ENCODE results near the gene TATDN2.
A peak's percentile ranks its signal among the peaks of the same experiment; 100 is the strongest.

The TATDN2 gene

DNA sequence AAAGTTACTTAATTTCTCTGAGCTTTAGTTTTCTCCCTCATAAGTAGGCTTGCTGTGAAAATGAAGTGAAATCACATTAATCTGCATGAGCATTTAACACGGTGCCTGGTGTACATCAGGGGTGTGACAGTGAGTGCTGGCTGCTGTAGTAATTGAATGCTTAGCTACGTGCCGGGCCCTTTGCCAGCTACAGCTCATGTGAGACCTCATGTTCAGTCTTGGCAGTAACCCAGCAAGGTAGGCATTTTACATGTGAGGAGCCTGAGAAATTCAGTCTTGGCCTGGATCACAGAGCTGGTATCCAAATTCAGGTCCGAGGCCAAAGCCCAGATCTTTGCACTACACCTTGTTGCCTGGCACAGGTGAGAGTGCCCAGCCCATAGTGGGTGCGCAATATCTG lies 35.4 kb downstream of the TATDN2 start:
- peak overlapping the region; percentile 96 for H3K4me2 ChIP-seq
- peaks cover 67% of the 10 kb centered on the region for H3K4me1 ChIP-seq (ENCODE audit: low read depth, poor library complexity, severe bottlenecking)
- TF ChIP-seq CTCF (conservative IDR thresholded peaks at IDR 0.05; ENCODE audit: low read depth, low read length), result no peak
- peak overlapping the region; percentile 83 for H3K9ac ChIP-seq
- H2AFZ ChIP-seq (ENCODE audit: low read depth), result peak overlapping the region; percentile 14; the same call in 1 of the 2 replicates
- H3K4me3 ChIP-seq (IDR thresholded peaks at IDR 0.05; ENCODE audit: insufficient read depth, low read depth, low read length), result peak overlapping the region; percentile 0
- no peaks in the 10 kb centered on the region for H4K20me1 ChIP-seq (ENCODE audit: insufficient read depth)
- H3K36me3 ChIP-seq (ENCODE audit: insufficient read depth), result no peaks in the 10 kb centered on the region
- H3K27me3 ChIP-seq (ENCODE audit: insufficient read depth, low read depth), result no peaks in the 10 kb centered on the region
- H3K27ac ChIP-seq, result peak overlapping the region; percentile 100
- no peaks in the 10 kb centered on the region for H3K79me2 ChIP-seq (ENCODE audit: insufficient read depth, low read depth)

GRCh38 chr3:10284496-10284895 lies 36.2 kb downstream of the TATDN2 start:
- peak overlapping the region; percentile 5 for H3K4me3 ChIP-seq (IDR thresholded peaks at IDR 0.05; ENCODE audit: insufficient read depth, low read depth, low read length)
- no peaks in the 10 kb centered on the region for H4K20me1 ChIP-seq (ENCODE audit: insufficient read depth)
- H2AFZ ChIP-seq (ENCODE audit: low read depth), result peak overlapping the region; percentile 5; the same call in 1 of the 2 replicates
- no peak for TF ChIP-seq CTCF (conservative IDR thresholded peaks at IDR 0.05; ENCODE audit: low read depth, low read length)
- H3K36me3 ChIP-seq (ENCODE audit: insufficient read depth), result no peaks in the 10 kb centered on the region
- no peaks in the 10 kb centered on the region for H3K27me3 ChIP-seq (ENCODE audit: insufficient read depth, low read depth)
- peaks cover 67% of the 10 kb centered on the region for H3K4me1 ChIP-seq (ENCODE audit: low read depth, poor library complexity, severe bottlenecking)
- peak overlapping the region; percentile 83 for H3K9ac ChIP-seq
- H3K4me2 ChIP-seq, result peak overlapping the region; percentile 96
- no peaks in the 10 kb centered on the region for H3K79me2 ChIP-seq (ENCODE audit: insufficient read depth, low read depth)
- peak overlapping the region; percentile 100 for H3K27ac ChIP-seq

DNA sequence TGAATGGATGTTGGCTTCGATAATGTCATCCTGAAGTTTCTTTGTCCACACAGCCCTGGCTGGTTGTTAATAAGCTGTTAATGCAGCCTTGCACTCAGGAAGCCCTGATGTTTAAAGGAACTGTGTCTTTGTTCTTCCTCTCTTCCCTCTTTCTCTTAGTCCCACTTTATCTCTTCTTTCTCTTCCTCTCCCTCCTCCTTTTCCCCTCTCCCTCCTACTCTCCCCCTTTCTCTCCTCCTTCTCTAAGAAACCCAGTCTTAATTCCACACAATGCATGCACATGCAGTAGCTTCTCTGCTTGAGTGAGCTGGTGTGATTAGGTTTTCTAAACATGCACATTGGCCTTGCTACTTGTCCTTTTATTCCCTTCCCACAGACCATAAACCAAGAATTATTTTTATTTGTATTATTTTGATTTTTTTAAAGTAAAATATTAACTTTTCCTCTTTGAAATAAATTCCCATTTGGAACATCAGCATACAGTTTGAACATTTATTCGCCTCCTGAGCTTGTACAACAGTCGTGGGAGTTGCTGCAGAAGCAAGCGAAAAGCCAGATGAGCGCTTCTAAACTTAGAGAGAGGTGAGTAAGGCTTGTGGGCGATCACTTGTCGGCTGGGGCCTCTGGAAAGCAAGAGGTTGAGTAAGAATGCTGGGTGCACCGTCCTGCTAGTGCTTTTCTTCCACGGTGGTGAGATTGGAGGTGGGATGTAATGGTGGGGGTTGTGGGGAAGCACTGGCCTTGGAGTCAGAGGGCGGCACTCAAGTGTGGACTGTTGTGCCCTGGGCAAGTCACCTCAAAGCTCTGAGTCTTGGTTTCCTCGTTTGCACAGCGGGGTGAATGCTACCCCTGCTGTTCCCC lies 37.2 kb downstream of the TATDN2 start:
- Histone ChIP-seq H3K27me3 (ENCODE audit: insufficient read depth, low read depth) (no peaks in the 10 kb centered on the region), H3K27ac (peak overlapping the region; percentile 100), H3K79me2 (ENCODE audit: insufficient read depth, low read depth) (no peaks in the 10 kb centered on the region), H3K4me1 (ENCODE audit: low read depth, poor library complexity, severe bottlenecking) (peaks cover 65% of the 10 kb centered on the region), H2AFZ (ENCODE audit: low read depth) (peak overlapping the region; percentile 5; the same call in 1 of the 2 replicates), H3K4me2 (peak overlapping the region; percentile 96), H4K20me1 (ENCODE audit: insufficient read depth) (no peaks in the 10 kb centered on the region), H3K9ac (peak overlapping the region; percentile 83), H3K36me3 (ENCODE audit: insufficient read depth) (no peaks in the 10 kb centered on the region), H3K4me3 (IDR thresholded peaks at IDR 0.05; ENCODE audit: insufficient read depth, low read depth, low read length) (peak overlapping the region; percentile 5)
- no peak for TF ChIP-seq CTCF (conservative IDR thresholded peaks at IDR 0.05; ENCODE audit: low read depth, low read length)

DNA sequence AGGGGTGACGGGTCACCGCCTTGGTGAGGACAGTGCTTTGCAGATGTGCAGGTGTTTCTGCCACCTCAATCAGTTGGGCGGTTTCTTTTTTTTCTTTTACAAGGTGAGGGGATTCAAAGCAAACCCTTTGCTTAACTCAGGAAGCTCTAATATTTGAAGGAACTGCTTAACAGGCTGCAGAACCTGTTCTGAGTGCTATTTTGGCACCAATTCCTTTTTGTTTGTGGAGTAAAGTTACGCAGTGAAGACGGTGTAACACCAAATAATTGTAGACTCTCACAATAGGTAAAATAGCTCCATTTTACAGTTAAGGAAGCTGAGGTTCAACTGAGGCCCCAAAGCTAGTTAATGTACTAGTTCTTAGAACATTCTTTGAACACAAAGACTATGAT lies 37.9 kb downstream of the TATDN2 start:
- Histone ChIP-seq H3K27ac (peak overlapping the region; percentile 100; the same call in 1 of the 2 replicates), H3K4me1 (ENCODE audit: low read depth, poor library complexity, severe bottlenecking) (peaks cover 64% of the 10 kb centered on the region), H3K4me3 (IDR thresholded peaks at IDR 0.05; ENCODE audit: insufficient read depth, low read depth, low read length) (no peak overlapping the region), H3K4me2 (0 out of 2 replicates have a peak overlapping the region, but pooled peaks have one; percentile 96), H3K9ac (no peak overlapping the region), H3K36me3 (ENCODE audit: insufficient read depth) (no peaks in the 10 kb centered on the region), H3K79me2 (ENCODE audit: insufficient read depth, low read depth) (no peaks in the 10 kb centered on the region), H3K27me3 (ENCODE audit: insufficient read depth, low read depth) (no peaks in the 10 kb centered on the region), H2AFZ (ENCODE audit: low read depth) (no peak overlapping the region), H4K20me1 (ENCODE audit: insufficient read depth) (no peaks in the 10 kb centered on the region)
- no peak for TF ChIP-seq CTCF (conservative IDR thresholded peaks at IDR 0.05; ENCODE audit: low read depth, low read length)
